Adrenal gland (tissue), 12 donors: ENCODE results near the gene PBX1. TPM values are rescaled to one million over a fixed set of nuclear protein-coding genes. Genes with fewer than 3 reads are reported as not detected.

ENCODE experiments used
- DNase-seq, 7 donors: peaks; one replicate each; pipeline ENCODE4 v3.0.0-alpha.2; 2019 to 2020
- H3K27ac ChIP-seq, 5 donors: fragments of 200-600 bp; sonication (generic) in 4 of 5; 1 replicate in 3 of 5; 2 replicates in 2 of 5; pipeline versions ENCODE4 v1.5.1 to v1.8.0; 2016 to 2020; ENCODE audit warnings: mild to moderate bottlenecking in 1 of 5
- H3K27me3 ChIP-seq: fragments of 200-600 bp; 2 replicates; pipeline ENCODE4 v1.8.0; 2021
- H3K36me3 ChIP-seq, 2 donors: fragments of 200-600 bp; replicated peaks in 1 of 2; 1 replicate in 1 of 2; 2 replicates in 1 of 2; pipeline versions ENCODE4 v1.5.1 to v1.8.0; 2018 to 2022
- H3K4me1 ChIP-seq, 2 donors: fragments of 200-600 bp; replicated peaks in 1 of 2; 1 replicate in 1 of 2; 2 replicates in 1 of 2; pipeline versions ENCODE4 v1.5.1 to v1.8.0; 2018 to 2021
- H3K4me3 ChIP-seq, 4 donors: fragments of 200-600 bp; sonication (generic) in 3 of 4; one replicate each; pipeline ENCODE4 v1.5.1; 2016 to 2018
- H3K9me3 ChIP-seq, 3 donors: fragments of 200-600 bp; sonication (generic) in 1 of 3; replicated peaks in 1 of 3; 1 replicate in 2 of 3; 2 replicates in 1 of 3; pipeline versions ENCODE4 v1.5.1 to v1.8.0; 2016 to 2021
- POLR2A ChIP-seq, 2 donors: fragments of 450-650 bp; IDR thresholded peaks; one replicate each; pipeline ENCODE4 v1.6.1; 2017; ENCODE audit warnings: antibody characterized with exemption in 2 of 2, mild to moderate bottlenecking in 2 of 2, moderate library complexity in 1 of 2
- WGBS, 4 donors: extraction: QIAGEN DNeasy Blood & Tissue Kit in 2 of 4; methylation state at CpG; one replicate each; pipeline versions ENCODE4 v1.1.5 to v1.1.7; 2013 to 2017; 5-methylcytosine and 5-hydroxymethylcytosine counted together
- intact Hi-C, 2 donors: fragments of 100-400 bp; cut with DNase I; formaldehyde crosslinking; loops; one replicate each; pipeline versions ENCODE4 v1.14.1 to v1.15.0; 2022 to 2023
- polyA plus RNA-seq, 3 donors: library from polyadenylated mRNA; stranded (reverse); fragments of 200-250 nt in 2 of 3; fragments of 350-450 nt in 1 of 3; fragmentation: Illumina TruSeq in 1 of 3; extraction: RNeasy Lipid Tissue Mini Kit (QIAGEN cat#74804) in 1 of 3; gene quantifications; one replicate each; pipeline ENCODE4 v1.2.3, GENCODE V29; 2013 to 2014
- total RNA-seq, 9 donors: library from RNA; depleted of rRNA in 4 of 9; stranded (reverse); fragments of >200 nt in 4 of 9; fragments of 120-200 nt in 1 of 9; fragmentation: NEBNext Ultra II Directional in 1 of 9; extraction: Animal tissue kit (Norgen Biotek cat#: 25700) in 1 of 9; gene quantifications; one replicate each; pipeline versions ENCODE4 v1.1.0 to v1.2.4, GENCODE V29; 2013 to 2023
- TF ChIP-seq, protein P1 (sequence below), 6 experiments: fragments of 450-650 bp in 4 of 6; fragments of 200-600 bp in 2 of 6; sonication (generic) in 1 of 6; IDR thresholded peaks; 1 replicate in 5 of 6; 2 replicates in 1 of 6; pipeline versions ENCODE4 v1.5.1 to v1.8.0; 2016 to 2021; ENCODE audit warnings: antibody characterized with exemption in 6 of 6, mild to moderate bottlenecking in 2 of 6, moderate library complexity in 1 of 6
- donor health status: healthy with polysubstance abuse.
- donor health status: Bipolar disorder and iron deficiency.
- donor health status: DM: yes; HTN: yes; CAD: no.
- donor health status: DM: no; HTN: no; CAD: no.
- donor health status: DM: no; HTN: no; CAD: no.
- donor health status: DM: yes; HTN: yes; CAD: no.

Gene PBX1
- total and polyA plus RNA-seq, 12 donors: 13.0 to 294 (median 99.3) TPM

- no peaks in the 10 kb centered on the region for H3K27me3 ChIP-seq
- H3K27ac ChIP-seq: no peak overlapping the region
- H3K4me1 ChIP-seq: peaks cover 11 to 31% of the 10 kb centered on the region in 2 donors
- 73 to 89% (median 77%) methylated on average over 2 of the region's 2 CpGs for WGBS, 4 donors
- no peak overlapping the region for H3K4me3 ChIP-seq
- no peak for DNase-seq
- intact Hi-C loops: loop anchor here in 1 of 2 donors (10.0 kb wide), 1 partner anchor 120 kb away; no protein-coding TSS in a partner anchor
- peaks cover 0 to 28% of the 10 kb centered on the region in 2 donors for H3K36me3 ChIP-seq
- H3K9me3 ChIP-seq: no peaks in the 10 kb centered on the region
- TF ChIP-seq, protein P1, sequence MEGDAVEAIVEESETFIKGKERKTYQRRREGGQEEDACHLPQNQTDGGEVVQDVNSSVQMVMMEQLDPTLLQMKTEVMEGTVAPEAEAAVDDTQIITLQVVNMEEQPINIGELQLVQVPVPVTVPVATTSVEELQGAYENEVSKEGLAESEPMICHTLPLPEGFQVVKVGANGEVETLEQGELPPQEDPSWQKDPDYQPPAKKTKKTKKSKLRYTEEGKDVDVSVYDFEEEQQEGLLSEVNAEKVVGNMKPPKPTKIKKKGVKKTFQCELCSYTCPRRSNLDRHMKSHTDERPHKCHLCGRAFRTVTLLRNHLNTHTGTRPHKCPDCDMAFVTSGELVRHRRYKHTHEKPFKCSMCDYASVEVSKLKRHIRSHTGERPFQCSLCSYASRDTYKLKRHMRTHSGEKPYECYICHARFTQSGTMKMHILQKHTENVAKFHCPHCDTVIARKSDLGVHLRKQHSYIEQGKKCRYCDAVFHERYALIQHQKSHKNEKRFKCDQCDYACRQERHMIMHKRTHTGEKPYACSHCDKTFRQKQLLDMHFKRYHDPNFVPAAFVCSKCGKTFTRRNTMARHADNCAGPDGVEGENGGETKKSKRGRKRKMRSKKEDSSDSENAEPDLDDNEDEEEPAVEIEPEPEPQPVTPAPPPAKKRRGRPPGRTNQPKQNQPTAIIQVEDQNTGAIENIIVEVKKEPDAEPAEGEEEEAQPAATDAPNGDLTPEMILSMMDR (IDR thresholded peaks at IDR 0.05): no peak
- no peak for TF ChIP-seq POLR2A (IDR thresholded peaks at IDR 0.05)
Observed at GRCh38 chr1:164804366-164804765, 245.4 kb downstream of the PBX1 start.

DNA sequence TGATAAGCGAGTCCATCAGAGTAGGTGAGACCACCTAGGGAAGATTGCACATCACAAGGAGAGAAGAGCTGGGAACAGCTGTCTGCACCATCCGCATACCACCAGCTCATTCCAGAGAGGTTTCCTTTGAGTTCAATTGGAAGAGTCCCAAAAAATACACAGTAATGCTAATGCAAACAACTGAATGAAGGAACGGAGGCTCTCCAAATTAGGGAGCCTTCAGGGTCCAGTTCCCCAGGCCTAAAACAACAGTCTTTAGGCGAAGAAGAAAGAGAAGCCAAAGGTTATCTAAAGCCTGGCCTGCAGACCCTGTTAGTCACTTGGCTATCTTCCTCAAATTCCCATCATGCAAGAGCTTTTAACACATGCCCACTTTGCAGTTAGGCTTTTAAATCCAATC lies 246.4 kb downstream of the PBX1 start:
- no peak overlapping the region for H3K4me3 ChIP-seq
- peak overlapping the region in 2 of 5 donors; percentile 9 to 15 for H3K27ac ChIP-seq
- H3K36me3 ChIP-seq: peaks cover 0 to 18% of the 10 kb centered on the region in 2 donors
- H3K9me3 ChIP-seq: no peaks in the 10 kb centered on the region
- TF ChIP-seq POLR2A (IDR thresholded peaks at IDR 0.05): no peak
- TF ChIP-seq, protein P1 (IDR thresholded peaks at IDR 0.05): no peak
- WGBS, 4 donors: 62 to 69% (median 66%) methylated on average over 4 of the region's 4 CpGs
- peaks cover 11 to 34% of the 10 kb centered on the region in 2 donors for H3K4me1 ChIP-seq
- DNase-seq: no peak
- intact Hi-C loops: loop anchor here in 1 of 2 donors (10.0 kb wide), 1 partner anchor 119 kb away; no protein-coding TSS in a partner anchor
- H3K27me3 ChIP-seq: no peaks in the 10 kb centered on the region

DNA sequence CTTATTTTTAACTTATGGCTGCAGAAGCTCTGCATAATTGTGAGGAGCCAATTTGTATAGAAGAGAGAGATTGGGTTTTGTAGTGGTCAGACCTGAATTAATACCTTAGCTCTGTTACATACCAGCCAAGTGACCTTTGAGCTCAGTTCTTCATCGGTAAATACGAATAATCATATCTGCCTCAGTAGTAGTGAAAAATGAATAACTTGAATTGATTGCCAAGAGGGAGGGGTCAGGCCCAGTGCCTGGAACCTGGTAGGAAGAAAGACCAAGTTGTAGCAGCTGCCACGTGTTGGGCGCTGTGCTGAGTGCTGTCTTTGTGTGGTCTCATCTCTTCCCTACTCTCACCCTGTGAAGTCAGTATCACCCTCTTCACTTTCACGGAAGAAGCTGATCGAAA lies 247.5 kb downstream of the PBX1 start:
- Histone ChIP-seq H3K27ac (no peak overlapping the region), H3K4me1 (peaks cover 3 to 31% of the 10 kb centered on the region in 2 donors), H3K27me3 (no peaks in the 10 kb centered on the region), H3K9me3 (no peaks in the 10 kb centered on the region), H3K4me3 (no peak overlapping the region), H3K36me3 (peaks cover 0 to 16% of the 10 kb centered on the region in 2 donors)
- intact Hi-C loops: loop anchor here in 1 of 2 donors (10.0 kb wide), 1 partner anchor 118 kb away; no protein-coding TSS in a partner anchor
- no peak for DNase-seq
- no peak for TF ChIP-seq POLR2A (IDR thresholded peaks at IDR 0.05)
- TF ChIP-seq, protein P1 (IDR thresholded peaks at IDR 0.05): no peak
- WGBS, 4 donors: 81 to 87% (median 85%) methylated on average over 6 of the region's 6 CpGs

DNA sequence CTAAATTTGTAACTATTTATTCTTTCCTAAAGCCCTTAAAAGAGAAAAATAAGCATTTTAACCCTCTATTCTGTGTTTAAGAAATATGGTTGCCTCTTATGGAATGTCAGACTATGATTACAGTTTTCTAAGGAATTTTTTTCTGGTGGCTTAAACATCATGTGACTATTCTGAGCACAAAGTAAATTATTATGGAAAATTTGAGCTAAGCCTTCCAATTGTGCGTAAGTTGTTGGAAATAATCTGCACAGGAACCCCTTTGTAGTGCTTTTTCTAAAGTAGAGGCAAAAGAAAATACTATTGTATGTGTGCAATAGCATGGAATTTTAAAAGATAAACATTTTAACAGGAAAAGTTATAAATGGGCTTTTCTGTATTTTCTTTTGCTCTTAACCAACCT lies 254.8 kb downstream of the PBX1 start:
- Histone ChIP-seq H3K4me3 (no peak overlapping the region), H3K27ac (no peak overlapping the region), H3K9me3 (no peaks in the 10 kb centered on the region), H3K36me3 (peaks cover 0 to 6% of the 10 kb centered on the region in 2 donors), H3K4me1 (peaks cover 0 to 19% of the 10 kb centered on the region in 2 donors), H3K27me3 (no peaks in the 10 kb centered on the region)
- WGBS, 4 donors: 82 to 89% (median 87%) methylated on average over 1 of the region's 1 CpG
- intact Hi-C loops: no loop called here
- TF ChIP-seq POLR2A (IDR thresholded peaks at IDR 0.05): no peak
- TF ChIP-seq, protein P1 (IDR thresholded peaks at IDR 0.05): no peak
- DNase-seq: no peak
